ENCODE measurements around the gene POLR3A. TPM values are rescaled to one million over a fixed set of nuclear protein-coding genes. Genes with fewer than 3 reads are reported as not detected.
A peak's percentile ranks its signal among the peaks of the same experiment; 100 is the strongest.

POLR3A gene
- total RNA-seq, 1 donor from 2014 or later = 14.7 TPM

DNA sequence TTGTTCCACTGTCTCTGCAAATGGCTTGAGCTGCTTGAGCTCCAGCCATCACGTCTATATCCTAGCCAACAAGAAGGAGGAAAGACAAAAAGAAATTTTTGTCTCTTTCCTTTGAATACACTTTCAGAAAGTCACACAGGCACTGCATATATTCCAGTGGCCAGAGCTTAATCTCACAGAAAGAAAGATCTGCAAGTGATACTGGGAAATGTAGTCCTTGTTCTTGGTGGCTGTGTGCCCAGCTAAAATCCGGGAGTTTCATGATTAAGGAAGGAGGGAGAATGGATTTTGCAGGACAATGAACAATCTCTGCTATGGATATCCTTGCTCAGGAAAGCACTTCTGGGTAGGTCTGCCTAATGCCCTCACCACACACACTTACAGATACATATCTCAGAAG is 83.2 kb downstream of the POLR3A start:
- Histone ChIP-seq H3K27me3 (ENCODE audit: control insufficient read depth, insufficient read depth, low read length) (no peaks in the 10 kb centered on the region), H3K4me3 (ENCODE audit: low read depth, low read length) (no peak overlapping the region), H3K36me3 (ENCODE audit: control insufficient read depth, insufficient read depth, low read length) (no peaks in the 10 kb centered on the region)
- TF ChIP-seq, protein P1, sequence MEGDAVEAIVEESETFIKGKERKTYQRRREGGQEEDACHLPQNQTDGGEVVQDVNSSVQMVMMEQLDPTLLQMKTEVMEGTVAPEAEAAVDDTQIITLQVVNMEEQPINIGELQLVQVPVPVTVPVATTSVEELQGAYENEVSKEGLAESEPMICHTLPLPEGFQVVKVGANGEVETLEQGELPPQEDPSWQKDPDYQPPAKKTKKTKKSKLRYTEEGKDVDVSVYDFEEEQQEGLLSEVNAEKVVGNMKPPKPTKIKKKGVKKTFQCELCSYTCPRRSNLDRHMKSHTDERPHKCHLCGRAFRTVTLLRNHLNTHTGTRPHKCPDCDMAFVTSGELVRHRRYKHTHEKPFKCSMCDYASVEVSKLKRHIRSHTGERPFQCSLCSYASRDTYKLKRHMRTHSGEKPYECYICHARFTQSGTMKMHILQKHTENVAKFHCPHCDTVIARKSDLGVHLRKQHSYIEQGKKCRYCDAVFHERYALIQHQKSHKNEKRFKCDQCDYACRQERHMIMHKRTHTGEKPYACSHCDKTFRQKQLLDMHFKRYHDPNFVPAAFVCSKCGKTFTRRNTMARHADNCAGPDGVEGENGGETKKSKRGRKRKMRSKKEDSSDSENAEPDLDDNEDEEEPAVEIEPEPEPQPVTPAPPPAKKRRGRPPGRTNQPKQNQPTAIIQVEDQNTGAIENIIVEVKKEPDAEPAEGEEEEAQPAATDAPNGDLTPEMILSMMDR (IDR thresholded peaks at IDR 0.05; ENCODE audit: insufficient read depth, low read length, severe bottlenecking) = no peak
- DNase-seq (ENCODE audit: low read depth) = peak; percentile 21
- no peak for FAIRE-seq

DNA sequence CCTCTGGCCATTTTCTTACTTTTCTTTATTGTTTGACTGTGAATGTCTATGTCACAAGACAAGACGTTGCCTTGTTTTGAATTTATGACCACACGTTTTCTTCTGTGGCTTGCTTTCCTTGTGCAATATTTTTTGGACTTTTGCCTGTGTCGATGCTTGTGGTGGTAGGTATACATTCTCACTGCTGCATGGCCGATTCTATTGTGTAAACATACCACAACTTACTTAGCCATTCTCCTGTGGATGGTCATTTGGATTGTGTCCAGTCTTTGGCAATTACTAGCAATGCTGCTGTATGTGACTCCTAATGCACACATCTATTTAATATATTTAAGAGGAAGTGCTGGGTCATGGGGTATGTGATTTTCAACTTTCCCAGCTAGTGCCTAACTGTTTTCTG is 84.8 kb downstream of the POLR3A start:
- TF ChIP-seq, protein P1 (IDR thresholded peaks at IDR 0.05; ENCODE audit: insufficient read depth, low read length, severe bottlenecking) = no peak

DNA sequence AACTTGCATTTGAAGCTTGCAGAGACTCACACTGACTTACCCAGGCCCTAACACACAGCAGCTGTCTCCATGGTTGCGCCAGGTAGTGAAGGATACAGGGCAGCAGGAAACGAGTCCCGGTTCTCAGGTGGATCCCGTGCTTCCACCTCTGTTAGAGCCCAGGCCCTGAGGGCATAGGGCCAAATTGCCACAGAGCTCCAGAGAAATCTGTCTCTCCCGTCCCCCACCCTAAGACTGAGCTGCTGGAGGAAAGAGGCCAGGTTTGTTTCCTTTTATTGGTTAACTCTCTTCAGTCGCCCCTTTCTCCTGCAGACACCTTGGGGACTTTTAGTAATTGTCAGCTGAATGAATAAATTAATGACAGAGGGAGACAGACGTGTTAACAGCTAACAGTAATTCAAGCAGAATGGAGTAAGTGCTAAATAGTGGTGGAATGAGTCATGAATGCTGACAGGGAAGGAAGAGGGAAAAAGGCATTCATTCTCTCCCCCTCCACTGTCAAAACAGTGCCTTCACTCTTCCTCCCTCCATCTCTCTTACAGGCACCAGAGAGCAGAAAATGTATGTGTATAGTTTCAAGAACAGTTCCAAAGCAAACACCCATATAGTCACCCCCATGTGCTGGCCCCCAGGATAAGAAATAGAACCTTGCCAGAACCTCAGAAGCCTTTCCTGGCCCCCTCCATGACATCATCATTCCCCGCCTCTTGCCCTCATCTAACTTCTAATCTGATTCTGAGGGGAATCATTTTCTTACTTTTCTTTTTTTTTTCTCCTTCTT is 86.0 kb downstream of the POLR3A start:
- peak; percentile 91 for DNase-seq (ENCODE audit: low read depth)

More for the DNA sequence above, 84.8 kb downstream of the POLR3A start:
- Histone ChIP-seq H3K36me3 (ENCODE audit: control insufficient read depth, insufficient read depth, low read length) (no peaks in the 10 kb centered on the region), H3K4me3 (ENCODE audit: low read depth, low read length) (no peak overlapping the region), H3K27me3 (ENCODE audit: control insufficient read depth, insufficient read depth, low read length) (no peaks in the 10 kb centered on the region)
- FAIRE-seq = no peak
- DNase-seq (ENCODE audit: low read depth) = peak; percentile 87

DNA sequence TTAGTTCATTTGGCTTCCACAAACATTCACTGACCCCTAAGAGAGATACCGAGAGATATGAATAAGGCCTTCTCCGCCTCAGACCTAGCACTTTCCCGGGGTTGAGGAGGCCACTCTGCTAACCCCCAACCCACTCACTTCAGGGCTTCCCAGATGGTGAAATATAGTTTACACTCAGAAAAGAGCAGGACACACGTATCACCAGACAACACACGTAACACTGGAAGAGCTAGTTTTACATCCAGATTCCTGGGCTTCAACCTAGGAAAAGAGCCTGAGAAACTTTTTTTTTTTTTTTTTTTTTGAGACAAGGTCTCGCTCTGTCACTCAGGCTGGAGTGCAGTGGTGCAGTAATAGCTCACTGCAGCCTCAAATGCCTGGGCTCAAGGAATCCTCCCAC is 87.5 kb downstream of the POLR3A start:
- DNase-seq (ENCODE audit: low read depth) = no peak
- Histone ChIP-seq H3K36me3 (ENCODE audit: control insufficient read depth, insufficient read depth, low read length) (no peaks in the 10 kb centered on the region), H3K4me3 (ENCODE audit: low read depth, low read length) (no peak overlapping the region), H3K27me3 (ENCODE audit: control insufficient read depth, insufficient read depth, low read length) (no peaks in the 10 kb centered on the region)
- TF ChIP-seq, protein P1 (IDR thresholded peaks at IDR 0.05; ENCODE audit: insufficient read depth, low read length, severe bottlenecking) = no peak
- no peak for FAIRE-seq

More for the DNA sequence above, 86.0 kb downstream of the POLR3A start:
- TF ChIP-seq, protein P1 (IDR thresholded peaks at IDR 0.05; ENCODE audit: insufficient read depth, low read length, severe bottlenecking) = no peak
- no peak for FAIRE-seq
- no peaks in the 10 kb centered on the region for H3K36me3 ChIP-seq (ENCODE audit: control insufficient read depth, insufficient read depth, low read length)
- no peak overlapping the region for H3K4me3 ChIP-seq (ENCODE audit: low read depth, low read length)
- no peaks in the 10 kb centered on the region for H3K27me3 ChIP-seq (ENCODE audit: control insufficient read depth, insufficient read depth, low read length)

DNA sequence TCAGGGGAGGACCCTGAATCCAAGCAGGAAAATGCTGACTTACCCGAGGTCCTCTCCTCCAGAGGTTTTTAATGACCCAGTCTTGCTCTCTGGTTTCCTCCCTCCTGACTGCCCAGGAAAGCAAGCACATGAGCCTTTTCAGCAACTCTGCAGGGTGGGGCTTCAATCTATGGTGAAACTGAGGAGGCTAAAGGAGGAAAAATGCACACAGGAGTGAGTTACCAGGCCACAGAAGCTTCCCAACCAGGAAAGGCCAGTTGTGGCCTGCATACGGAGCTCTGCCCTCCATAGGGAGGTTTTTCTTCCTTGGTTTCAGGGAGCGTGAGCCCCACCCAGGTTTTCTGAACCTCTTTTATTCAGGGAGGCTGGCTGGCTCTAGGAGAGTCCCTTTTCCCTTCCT is 88.7 kb downstream of the POLR3A start:
- Histone ChIP-seq H3K4me3 (ENCODE audit: low read depth, low read length) (no peak overlapping the region), H3K36me3 (ENCODE audit: control insufficient read depth, insufficient read depth, low read length) (no peaks in the 10 kb centered on the region), H3K27me3 (ENCODE audit: control insufficient read depth, insufficient read depth, low read length) (no peaks in the 10 kb centered on the region)
- TF ChIP-seq, protein P1 (IDR thresholded peaks at IDR 0.05; ENCODE audit: insufficient read depth, low read length, severe bottlenecking) = no peak
- no peak for FAIRE-seq
- DNase-seq (ENCODE audit: low read depth) = peak; percentile 77

DNA sequence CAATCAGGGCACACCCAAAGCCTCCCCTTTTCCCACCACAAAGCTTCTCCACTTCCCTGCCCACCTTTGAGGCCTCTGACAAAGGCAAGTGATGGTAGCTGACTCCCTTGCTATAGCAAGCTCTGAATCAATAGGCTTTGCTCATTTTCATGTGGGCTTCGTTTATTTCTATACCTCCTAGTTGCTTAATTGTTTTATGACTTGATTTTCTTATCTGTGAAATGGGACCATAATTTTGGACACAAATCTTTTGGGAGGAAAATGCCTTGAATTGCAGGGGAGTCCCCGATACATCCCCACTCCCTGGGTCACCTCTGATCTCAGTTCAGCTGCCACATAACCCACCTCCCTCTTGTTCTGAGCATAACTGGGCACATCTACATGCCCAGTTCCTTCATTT is 89.1 kb downstream of the POLR3A start:
- FAIRE-seq = no peak
- no peak for DNase-seq (ENCODE audit: low read depth)
- no peaks in the 10 kb centered on the region for H3K36me3 ChIP-seq (ENCODE audit: control insufficient read depth, insufficient read depth, low read length)
- TF ChIP-seq, protein P1 (IDR thresholded peaks at IDR 0.05; ENCODE audit: insufficient read depth, low read length, severe bottlenecking) = no peak
- H3K4me3 ChIP-seq (ENCODE audit: low read depth, low read length) = no peak overlapping the region
- H3K27me3 ChIP-seq (ENCODE audit: control insufficient read depth, insufficient read depth, low read length) = no peaks in the 10 kb centered on the region
